Measurements from ENCODE around the gene CGREF1. TPM values are rescaled to one million over a fixed set of nuclear protein-coding genes. Genes with fewer than 3 reads are reported as not detected.

CGREF1 gene, protein sequence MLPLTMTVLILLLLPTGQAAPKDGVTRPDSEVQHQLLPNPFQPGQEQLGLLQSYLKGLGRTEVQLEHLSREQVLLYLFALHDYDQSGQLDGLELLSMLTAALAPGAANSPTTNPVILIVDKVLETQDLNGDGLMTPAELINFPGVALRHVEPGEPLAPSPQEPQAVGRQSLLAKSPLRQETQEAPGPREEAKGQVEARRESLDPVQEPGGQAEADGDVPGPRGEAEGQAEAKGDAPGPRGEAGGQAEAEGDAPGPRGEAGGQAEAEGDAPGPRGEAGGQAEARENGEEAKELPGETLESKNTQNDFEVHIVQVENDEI
- total RNA-seq (2021; ENCODE audit: unreplicated experiment) (4.0 TPM), Bru-seq, nascent RNA (percentile 44 among the genes with signal in this experiment), BruChase-seq, experiment 1, labeled RNA remaining after a 6-hour chase (percentile 34 among the genes with signal in this experiment), BruChase-seq, experiment 2, labeled RNA remaining after a 2-hour chase (percentile 41 among the genes with signal in this experiment)
- 4.2 and 5.4 TPM in 2 replicates for polyA plus RNA-seq (2012)
- long read RNA-seq, partial matches to known transcripts, result 0 of 2 reads
- long read RNA-seq, other reads (novel, unspliced or antisense), result 2 of 2 reads

DNA sequence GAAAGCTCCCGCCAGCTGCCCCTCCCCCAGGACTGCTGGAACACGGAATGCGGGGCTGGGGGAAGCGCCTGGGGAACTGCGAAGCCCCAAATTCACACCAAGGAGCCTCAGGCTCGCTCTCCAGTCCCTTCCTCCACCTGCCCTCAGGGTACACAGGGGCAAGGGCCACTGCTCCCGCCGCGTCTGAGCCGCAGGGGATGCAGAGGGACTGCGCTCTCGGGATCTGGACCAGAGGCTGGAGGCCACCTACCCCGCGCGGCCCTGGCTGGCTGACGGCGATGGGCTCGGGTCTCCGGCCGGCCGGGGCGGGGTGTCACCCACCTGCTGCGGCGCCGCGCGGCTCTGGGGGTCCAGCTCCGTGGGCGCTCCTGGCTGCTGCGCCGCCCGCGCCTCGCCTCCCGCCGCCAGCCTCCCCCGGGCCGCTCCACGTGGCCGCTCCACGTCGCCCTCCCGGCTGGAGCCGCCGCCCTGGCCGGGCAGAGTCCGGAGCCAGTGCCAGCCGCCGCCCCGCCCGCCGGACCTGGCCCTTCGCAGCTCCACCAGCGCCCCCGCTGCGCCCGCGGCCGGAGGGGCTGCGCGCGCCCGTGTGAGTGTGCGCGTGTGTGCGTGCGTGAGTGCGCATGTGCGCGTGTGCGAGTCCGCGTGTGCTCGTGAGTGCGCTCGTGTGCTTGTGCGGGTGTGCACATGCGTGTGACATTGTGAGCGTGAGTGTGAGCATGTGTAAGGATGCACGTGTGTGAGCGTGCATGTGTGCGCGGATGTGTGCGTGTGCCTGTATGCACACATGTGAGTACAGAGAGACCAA is at the start of gene CGREF1:
TSS of gene CGREF1 (minus strand) at position 604 of the 805 bp plus-strand sequence. CDS start 14,762 bp downstream, outside the sequence.
- ATAC-seq (peak; percentile 64), DNase-seq (ENCODE audit: low read depth, low spot score) (no peak)
- peaks cover 0 to 17% of the 10 kb centered on the region in 2 experiments; a peak in 3 of 4 replicates for H3K4me1 ChIP-seq (ENCODE audit: control insufficient read depth in 1 of 2, insufficient read depth in 2 of 2, low read length in 2 of 2)
- no peaks in the 10 kb centered on the region for H3K9me2 ChIP-seq (ENCODE audit: insufficient read depth)
- H4K20me1 ChIP-seq (ENCODE audit: insufficient read depth), result no peaks in the 10 kb centered on the region
- H3K79me2 ChIP-seq (ENCODE audit: insufficient read depth, low read length), result no peaks in the 10 kb centered on the region
- no peak within 1 kb of the TSS for H2AFZ ChIP-seq (ENCODE audit: low read depth, low read length, poor library complexity, severe bottlenecking)
- no peaks in the 10 kb centered on the region for H3K36me3 ChIP-seq (ENCODE audit: control insufficient read depth in 1 of 2, insufficient read depth in 2 of 2, low read length in 2 of 2)
- H3K9me3 ChIP-seq (ENCODE audit: control insufficient read depth in 1 of 2, insufficient read depth in 1 of 2, low read depth in 1 of 2, low read length in 2 of 2), result no peaks in the 10 kb centered on the region
- no TSS peak for BruUV-seq (replicated peaks)
- intact Hi-C loops (cut with micrococcal nuclease), result no loop called here
- H3K27ac ChIP-seq (ENCODE audit: low read depth, low read length), result peak within 1 kb of the TSS; percentile 41; the same call in 1 of the 2 replicates
- TF ChIP-seq, protein P1, sequence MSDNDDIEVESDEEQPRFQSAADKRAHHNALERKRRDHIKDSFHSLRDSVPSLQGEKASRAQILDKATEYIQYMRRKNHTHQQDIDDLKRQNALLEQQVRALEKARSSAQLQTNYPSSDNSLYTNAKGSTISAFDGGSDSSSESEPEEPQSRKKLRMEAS (IDR thresholded peaks at IDR 0.05), result peak; percentile 73
- TF ChIP-seq TCF7L2 (IDR thresholded peaks at IDR 0.05; ENCODE audit: borderline replicate concordance, extremely low read depth, insufficient read depth, insufficient read length), result no peak
- TF ChIP-seq CEBPB (IDR thresholded peaks at IDR 0.05; ENCODE audit: low read depth), result no peak
- no peak for TF ChIP-seq SP1 (IDR thresholded peaks at IDR 0.05; ENCODE audit: low read depth)
- TF ChIP-seq JUND (IDR thresholded peaks at IDR 0.05), result no peak
- ChIA-PET RAD21 (ENCODE audit: low non-redundant PET in 1 of 2, low total read pairs in 2 of 2, uncharacterized antibody in 2 of 2, unreplicated experiment in 2 of 2) (no interaction called here), POLR2A (no interaction called here), CTCF (no interaction called here)
- H3K27me3 ChIP-seq (ENCODE audit: insufficient read depth, low read length), result no peaks in the 10 kb centered on the region
- peak within 1 kb of the TSS; percentile 56 for H3K9ac ChIP-seq (ENCODE audit: low read length)
- peak within 1 kb of the TSS; percentile 76 for H3K4me2 ChIP-seq (ENCODE audit: low read length)
- H3K4me3 ChIP-seq (replicated peaks in 1 of 2; ENCODE audit: low read depth in 1 of 2, low read length in 2 of 2), result peak within 1 kb of the TSS; percentile 40 to 53

Measured in HCT116 (cell line).